8988T (cell line): ENCODE measurements around the gene FAM219A.
"Not testable (repeated sequence)": the region's sequence is repeated elsewhere in the genome, so short reads cannot be mapped to it uniquely, and the experiment has no call there.

Experiments used
- DNase-seq: peaks from one replicate; pipeline ENCODE4 v3.0.0; 2011

FAM219A gene

DNA sequence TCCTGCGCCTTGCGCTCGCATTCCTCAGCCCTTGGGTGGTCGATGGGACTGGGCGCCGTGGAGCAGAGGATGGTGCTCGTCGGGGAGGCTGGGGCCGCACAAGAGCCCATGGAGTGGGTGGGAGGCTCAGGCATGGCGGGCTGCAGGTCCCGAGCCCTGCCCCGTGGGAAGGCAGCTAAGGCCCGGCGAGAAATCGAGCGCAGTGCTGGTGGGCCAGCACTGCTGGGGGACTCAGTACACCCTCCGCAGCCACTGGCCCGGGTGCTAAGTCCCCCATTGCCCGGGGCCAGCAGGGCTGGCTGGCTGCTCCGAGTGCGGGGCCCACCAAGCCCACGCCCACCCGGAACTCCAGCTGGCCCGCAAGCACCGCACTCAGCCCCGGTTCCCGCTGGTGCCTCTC is 24.4 kb upstream of the FAM219A start:
- DNase-seq = not testable (repeated sequence)

DNA sequence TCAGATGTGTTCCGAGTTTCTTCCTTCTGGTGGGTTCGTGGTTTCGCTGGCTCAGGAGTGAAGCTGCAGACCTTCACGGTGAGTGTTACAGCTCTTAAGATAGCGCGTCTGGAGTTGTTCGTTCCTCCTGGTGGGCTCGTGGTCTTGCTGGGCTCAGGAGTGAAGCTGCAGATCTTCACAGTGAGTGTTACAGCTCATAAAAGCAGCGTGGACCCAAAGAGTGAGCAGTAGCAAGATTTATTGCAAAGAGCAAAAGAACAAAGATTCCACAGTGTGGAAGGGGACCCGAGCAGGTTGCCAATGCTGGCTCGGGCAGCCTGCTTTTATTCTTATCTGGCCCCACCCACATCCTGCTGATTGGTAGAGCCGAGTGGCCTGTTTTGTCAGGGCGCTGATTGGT is 23.2 kb upstream of the FAM219A start:
- DNase-seq = not testable (repeated sequence)

DNA sequence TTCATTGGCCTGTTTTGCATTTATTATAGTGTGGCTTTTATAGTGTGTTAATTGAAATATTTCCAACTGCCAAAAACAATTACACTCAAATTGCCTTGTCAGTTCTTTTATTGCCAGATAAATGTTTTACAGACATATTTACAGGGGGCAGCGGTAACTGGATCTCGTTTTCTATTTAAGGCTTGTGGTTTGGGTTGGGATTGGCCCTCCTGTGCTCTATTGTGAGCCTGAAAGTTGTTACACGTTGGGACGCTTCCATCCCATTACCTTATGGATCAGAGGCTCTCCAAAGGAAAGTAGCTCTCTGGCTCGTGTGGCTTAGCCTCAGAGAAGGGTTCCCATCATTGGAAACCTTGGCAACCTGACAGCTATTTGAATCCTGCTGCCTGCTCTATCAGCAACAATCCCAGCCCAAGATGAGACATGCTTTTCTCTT is 21.1 kb upstream of the FAM219A start:
- DNase-seq = no peak

DNA sequence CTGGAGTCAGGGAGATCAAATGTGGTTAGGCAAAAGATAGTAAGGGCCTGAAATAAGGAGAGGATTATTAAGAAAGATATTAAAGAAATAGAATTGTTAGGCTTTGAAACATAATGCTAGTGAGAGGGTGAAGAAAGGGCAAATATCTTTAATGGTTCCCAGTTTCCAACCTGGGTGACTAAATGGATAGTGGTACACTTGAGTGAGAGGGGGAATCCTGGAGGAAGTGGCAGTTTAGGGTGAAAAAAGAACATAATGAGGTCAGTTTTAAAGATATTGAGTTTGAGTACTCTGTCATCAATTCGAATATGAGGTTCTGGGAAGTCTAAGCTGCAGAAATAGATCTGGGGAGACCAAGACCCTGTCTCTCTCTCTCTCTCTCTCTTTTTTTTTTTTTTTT is 19.2 kb upstream of the FAM219A start:
- DNase-seq = no peak

DNA sequence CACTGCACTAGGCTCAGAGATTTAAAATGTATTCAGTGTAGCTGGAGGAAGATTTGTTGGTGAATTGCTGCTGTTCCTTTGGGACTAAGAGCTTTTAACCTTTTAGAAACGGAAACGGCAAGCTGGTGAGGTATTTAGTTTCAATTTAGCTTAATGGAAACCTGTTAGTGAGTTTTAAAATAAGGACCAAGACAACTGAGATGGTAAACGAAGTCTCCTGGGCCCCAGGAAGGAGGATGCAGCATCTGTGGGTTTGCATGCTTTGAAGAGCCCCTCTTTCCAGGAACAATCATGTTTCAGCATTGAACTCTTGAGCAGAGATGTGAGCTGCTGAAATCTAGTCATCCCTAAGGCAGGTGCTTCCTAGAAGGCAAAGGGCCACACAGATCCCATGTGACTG is 16.7 kb upstream of the FAM219A start:
- DNase-seq = no peak

DNA sequence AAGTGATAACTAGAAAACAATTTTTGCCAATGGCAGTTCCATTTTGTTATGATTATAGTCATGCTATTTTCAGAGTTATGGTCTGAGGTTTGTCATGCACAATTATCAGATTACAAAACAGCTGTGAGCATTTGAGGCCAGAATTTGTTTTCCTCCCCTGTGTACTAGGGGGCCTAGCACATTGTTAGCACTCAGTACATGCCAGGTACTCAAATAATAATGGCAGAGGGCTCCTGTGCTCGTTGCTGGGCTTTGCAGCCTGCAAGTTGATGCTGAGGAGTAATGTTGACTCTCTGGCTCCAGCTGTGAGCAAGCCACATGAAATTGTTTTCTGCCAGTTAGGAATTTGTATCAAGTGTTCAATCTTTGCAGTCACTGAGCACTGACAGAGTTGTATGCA is 7.1 kb upstream of the FAM219A start:
- no peak for DNase-seq

DNA sequence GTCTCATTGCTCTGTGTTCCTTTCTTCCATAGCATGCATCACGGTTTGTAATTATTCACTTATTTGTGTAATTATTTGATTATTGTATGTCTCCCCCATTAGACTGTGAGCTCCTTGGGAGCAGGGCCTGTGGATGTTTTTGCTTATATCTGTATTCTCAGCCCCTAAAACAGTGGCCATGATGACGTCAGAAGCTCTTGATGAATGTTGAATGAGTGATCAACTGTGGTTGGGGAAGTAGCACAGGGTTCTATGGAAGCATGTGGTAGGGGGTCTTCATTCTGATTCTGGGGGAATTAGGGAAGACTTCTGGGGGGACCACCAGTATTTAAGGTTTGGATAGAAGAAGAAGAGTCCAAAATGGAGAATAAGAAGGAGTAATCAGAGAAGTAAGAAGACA is 6.2 kb upstream of the FAM219A start:
- DNase-seq = no peak

DNA sequence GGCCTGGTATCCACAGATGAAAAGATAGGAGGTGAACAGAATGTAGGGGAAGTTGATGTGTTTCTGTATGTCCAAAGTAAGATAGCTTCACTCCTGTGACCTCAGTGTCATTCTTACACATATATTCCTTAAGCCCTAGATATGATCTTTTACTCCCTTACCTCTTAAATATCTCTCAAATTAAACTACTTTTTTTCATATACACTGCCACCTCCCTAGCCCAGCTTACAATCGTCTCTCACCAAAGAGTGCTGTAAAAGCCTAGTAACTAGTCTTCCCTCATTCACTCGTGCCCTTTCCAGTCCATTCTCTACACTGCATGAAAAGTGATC is 5.5 kb upstream of the FAM219A start:
- no peak for DNase-seq

DNA sequence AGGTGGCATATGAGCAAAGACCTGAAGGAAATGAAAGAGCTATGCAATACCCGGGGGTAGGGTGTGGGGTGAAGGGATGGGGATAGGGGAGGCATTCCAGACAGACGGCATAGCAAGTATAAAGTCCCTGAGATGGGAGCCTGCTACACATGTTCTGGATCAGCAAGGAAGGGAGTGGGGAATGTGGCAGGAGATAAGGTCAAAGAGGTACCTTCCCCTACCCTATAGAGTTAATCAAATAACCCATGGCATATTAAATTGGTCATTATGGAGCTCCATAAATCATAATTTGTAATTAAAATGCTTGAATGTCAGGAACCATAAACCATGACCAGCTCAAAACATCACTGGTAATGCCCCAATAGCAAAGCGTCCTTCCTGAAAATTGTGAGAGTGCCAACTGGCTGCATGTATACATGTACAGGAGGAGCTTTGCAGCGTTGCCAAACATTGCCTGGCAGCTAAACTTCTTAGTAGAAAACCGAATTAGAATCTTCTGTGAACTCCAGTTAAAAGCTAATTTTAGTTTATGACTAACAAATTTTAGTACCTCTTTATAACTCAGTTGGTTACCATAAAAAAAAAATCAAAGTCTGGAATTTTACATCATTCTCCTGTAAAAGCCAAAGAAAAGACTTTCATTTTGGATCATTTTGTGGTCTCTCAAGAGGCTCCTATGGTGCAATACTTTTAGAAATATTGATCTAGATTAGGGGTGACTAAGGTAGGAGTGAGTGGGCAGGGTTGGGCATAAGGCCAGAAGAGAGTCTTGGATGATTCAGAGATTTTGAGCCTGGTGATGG is 4.9 kb upstream of the FAM219A start:
- no peak for DNase-seq

DNA sequence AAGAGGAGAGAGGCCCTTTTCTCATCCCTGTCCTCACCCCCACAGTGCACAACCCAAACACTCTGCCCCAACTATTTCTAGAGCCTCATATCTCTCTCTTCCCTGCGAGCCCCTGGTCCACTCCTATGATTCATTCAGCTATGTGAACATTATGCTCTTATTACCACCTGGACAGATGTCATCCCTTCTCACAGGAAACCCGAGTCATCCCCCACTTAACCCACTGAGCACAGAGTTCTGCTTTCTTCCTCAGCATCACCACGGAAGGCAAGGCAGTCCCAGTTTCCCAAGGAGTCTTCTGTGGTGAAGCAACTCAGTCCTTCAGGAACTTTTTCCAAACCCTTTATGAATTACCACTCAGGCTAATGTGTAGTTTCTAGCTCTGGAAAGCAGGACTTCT is 1.6 kb upstream of the FAM219A start:
- DNase-seq = no peak

DNA sequence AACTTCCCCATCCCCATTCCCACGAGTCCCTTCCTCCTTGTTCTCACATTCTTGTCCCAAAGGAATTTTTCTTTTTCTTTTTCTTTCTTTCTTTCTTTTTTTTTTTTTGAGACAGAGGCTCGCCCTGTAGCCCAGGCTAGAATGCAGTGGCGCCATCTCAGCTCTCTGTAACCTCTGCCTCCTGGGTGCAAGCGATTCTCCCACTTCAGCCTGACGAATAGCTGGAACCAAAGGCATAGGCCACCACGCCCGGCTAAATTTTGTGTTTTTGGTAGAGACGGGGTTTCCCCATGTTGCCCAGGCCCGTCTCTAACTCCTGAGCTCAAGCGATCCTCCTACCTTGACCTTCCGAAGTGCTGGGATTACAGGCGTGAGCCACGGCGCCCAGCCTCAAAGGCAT is 986 bp upstream of the FAM219A start:
- DNase-seq = no peak

DNA sequence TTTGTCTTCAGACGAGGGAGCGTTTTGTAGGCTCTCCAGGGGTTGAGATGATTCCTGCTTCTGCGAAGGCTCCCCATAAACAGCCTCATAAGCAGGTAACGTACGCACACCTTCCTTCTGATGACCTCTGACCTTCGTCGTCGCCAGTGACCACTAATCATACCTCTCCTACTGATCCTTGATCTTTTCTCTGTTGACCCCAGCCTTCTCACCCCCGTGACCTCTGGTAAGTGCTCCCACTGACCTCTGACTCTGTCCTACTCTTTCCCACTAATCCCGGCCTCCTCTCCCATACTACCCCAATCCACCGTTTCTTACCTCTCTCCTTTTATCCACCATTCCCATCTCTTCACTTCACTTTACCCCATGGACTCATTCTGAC is 580 bp upstream of the FAM219A start:
- DNase-seq = no peak

DNA sequence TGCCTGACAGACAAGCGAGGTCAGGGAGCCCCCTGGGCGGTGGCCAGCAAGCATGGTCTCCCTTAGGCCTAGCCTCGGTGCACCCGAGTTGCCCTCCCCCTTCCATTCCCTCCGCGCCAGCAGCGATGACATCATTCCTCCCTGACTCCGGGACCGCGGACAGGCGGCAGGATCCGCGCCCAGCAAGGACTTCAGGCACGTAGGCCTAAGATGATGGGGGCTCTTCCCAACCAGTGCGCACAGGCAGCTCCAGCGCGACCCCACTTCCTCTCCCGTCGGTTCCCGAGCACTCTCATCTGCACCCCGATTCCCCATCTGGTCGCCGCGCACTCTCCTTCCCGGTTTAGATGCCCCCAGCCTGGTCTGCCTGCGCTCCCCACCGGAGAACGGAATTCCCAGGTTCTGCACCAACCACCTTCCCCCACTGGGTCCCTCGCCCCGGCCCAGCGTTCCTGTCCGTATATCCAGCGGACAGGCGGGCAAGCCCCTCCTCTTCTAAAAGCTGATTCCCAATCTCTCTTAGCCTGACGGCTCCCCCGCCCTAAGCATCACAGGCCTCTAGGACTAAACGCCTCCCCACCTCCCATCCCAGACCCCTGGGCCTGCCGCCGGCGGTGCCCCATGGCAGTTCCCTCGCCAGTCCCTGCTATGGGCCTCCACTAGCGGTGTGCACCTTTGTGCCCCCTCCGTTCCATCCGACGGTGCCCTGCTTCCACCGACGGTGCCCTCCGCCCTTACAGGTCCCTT is 931 bp downstream of the FAM219A start:
- peak; percentile 73 for DNase-seq

DNA sequence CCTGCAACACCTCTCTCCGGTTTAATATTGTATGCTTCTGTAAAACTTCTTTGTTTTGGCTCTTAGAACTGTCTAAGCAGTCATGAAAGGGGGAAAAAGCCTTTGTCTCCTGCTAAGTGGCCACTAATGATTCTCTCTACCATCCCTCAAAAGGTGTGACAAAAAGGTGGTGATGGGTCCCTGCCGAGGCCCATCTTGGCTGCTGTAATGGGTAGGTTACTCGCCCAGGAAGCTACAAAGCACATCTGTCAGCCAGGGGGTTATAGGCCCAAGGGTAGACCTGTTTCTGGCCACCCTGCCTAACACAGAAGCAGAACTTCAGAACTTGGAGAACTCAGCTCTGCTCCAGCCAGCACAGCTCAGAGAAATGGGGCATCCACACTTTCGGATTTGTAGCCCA is 1.6 kb downstream of the FAM219A start:
- DNase-seq = no peak

DNA sequence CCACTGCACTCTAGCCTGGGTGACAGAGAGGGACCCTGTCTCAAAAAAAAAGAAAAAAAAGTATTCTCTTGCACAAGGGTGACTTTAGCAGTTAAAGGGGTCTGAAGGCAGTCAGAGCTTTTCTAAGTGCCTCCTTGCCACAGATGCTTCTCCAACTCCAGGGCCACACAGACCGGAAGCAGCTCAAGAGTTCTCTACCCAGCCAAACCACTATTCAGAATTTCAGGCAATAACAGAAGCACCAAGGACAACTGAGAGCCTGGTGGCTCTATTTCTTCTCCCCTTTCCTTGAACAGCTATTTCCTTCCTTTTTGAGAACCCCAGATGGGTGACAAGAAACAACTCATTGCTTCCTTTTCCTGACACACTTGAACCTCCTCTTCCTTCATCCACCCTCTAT is 2.2 kb downstream of the FAM219A start:
- DNase-seq = no peak

DNA sequence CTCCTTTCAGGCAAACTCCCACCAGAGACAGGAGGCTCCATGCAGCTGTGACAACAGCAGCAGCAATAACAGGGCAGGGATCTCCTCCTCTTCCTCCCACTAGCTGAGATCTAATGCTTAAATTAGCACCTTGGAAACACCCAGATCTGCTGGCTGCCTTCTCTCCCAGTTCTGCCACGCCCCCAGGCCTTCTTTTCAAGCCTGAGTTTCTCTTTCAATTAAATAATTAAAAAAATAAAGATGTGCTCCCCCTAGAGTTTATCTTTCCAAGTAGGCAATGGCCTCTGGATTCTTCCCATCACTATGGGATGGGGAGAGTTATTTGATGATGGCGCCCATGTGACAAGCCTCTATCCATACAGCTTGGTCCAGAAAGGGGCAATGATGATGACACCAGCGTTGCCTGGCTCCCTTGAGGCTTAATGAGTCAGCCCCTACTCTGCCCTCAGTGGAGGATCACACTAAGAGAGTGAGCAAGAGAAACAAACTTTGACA is 3.8 kb downstream of the FAM219A start:
- DNase-seq = peak; percentile 28

DNA sequence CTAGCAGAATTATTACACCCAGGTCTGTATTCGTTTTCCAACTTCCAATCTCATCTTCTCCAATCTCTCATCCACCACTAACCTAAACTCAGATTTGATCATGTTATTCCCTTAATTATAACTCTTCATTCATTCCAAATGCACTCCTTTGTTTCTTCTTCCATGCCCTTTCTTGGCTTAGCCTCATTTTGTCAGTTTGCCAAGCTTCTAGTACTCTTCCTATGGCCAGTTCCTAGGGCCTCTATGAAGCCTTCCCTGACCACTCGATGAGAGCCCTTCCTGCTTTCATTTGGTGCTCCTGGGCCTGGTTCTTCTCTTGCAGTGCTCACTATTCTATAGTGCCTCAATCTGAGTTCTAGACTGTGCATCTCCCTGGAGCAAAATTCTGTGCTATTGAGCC is 5.8 kb downstream of the FAM219A start:
- DNase-seq = no peak

DNA sequence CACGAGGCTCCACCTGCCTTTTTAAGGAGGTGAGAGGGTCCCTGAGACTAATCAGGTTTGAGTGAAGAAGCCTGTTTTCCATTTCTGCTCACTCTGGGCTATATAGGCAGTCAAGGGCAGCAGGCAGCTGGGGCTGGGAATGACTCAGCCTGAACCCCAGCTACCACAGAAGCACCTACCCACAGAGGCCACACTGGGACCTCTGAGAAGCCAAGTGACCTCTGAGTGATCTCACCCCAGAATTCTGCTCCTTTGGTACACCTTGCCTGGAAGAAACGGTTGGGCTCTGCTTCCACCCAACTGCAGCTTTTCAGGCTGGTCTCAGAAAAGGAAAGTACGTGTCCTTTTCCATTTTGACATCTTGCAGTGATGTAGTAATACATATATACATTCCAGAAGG is 6.8 kb downstream of the FAM219A start:
- no peak for DNase-seq

DNA sequence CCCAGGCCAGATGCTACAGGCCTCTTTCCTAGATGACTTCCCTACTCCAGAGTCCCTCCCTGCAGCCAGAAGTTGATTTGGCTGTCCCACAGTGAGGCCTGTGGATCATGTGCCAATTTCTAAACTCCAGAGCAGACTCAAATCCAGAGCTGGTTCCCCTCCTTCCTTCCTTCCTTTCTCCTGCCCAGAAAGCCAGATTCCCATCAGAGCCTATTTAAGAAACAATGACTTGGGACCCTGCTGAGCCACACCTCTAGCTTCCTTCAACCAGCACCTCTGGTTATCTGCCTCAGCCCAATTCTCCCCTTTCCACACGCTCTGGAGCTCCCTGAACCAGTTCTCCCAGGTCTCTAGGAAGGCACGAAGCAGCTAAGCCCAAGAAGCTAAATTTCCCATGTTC is 7.2 kb downstream of the FAM219A start:
- no peak for DNase-seq

DNA sequence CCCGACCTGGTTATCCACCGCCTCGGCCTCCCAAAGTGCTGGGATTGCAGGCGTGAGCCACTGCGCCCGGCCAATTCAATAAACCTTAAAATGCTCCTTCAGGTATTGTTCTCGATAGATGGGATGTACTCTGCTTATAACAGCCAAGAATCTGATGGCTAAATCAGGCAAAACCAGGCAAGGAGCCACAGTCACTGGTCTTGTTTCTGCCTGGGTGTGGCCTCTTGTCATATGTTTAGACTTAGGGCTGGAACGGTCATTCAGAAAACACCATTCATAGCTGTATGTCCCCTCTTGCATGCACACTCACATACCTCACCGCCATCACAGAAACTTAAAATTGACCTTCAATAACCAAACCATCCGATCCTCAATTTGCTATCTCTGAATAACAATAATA is 7.7 kb downstream of the FAM219A start:
- no peak for DNase-seq

DNA sequence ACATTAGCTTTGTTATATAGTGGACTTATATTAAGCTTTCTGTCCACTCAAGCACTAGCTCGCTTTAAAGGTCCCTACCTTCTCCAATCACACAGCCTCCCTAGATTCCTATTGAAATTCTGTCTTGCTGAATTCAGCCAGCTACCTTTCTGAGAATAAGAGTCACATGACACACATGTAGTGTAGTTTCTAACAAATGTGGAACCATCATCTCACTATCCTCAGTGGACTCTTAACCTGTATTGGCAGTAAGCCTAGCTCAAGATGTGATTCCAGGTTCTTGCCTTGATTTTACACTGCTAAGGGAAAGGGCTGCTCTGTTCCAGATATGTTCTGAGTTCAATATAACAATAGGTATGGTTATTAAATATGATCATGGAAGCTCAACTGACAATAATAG is 11.4 kb downstream of the FAM219A start:
- DNase-seq = no peak

DNA sequence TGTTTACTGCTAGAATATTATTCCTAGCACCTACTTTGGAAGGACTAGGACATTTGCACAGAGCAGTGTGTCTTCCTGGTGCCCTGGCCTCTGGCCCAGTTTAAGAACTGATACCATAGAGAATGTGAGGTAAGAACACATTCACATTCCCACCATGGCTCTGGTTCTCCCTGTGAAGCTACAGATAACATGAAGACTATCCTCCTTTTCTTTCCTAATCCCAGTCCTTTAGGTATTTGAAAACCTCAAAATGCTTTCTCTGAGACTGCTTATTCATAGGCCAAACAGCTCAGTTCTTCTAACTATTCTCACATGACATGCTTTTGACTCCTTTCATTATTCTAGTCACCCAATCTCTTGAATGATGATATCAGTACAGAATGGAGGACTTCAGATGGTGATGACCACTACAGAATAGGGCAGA is 11.9 kb downstream of the FAM219A start:
- no peak for DNase-seq

DNA sequence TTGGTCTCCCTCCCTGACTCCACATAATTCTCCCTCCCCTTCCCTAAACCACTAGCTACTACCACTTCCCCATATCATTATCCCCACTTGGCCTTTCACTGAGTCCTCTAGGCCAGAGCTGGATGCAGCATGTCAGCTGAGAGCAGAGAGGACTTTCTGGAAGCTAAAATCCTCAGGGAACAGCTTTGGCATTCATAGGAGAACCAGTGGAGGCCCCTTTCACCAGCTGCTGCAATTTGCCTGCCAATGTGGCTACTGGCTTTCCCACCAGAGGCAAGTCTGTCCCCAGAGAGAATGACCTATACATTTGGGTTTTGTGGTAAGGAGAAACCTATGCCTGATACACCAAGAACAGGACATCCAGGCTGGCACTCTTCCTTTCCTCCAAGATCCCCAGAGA is 14.4 kb downstream of the FAM219A start:
- DNase-seq = no peak

DNA sequence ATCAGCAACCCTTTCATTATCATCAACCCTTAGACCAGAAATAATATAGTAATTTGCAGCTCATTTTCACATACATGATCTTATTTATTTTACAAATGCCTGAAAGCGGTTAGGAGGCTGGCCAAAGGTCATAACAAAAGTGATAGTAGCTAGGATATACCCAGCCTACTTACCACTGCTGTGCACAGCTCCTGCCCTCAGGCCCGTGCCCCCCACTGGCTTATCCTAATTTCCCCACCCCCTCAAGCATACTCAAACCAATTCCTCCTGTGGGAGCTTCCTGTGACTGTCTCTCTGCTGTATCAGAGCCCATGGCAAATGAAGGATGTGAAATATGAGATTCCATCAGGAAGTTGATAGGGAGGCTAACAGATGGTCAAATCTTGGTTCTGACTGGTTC is 14.8 kb downstream of the FAM219A start:
- DNase-seq = no peak

DNA sequence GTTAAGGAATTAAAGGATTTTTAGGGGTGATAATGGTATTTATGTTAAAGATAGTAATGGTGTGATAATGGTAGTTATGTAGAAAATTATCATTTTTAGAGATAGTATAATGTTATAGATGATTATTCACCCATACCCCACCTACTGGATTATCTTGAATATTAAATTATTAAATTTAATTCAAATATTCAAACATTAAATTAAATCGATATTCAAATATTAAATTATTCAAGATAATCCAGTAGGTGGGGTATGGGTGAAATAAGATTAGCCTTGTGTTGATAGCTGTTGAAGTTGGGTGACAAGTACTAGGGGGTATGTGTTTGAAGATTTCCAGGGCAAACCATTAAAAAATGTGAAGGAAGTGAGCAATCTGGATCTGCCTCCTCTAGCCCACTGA is 15.6 kb downstream of the FAM219A start:
- no peak for DNase-seq
